Measurements from ENCODE around the gene RIMOC1. TPM values are rescaled to one million over a fixed set of nuclear protein-coding genes. Genes with fewer than 3 reads are reported as not detected.

RIMOC1 gene
- total RNA-seq, 1 donor = 31.1 TPM

DNA sequence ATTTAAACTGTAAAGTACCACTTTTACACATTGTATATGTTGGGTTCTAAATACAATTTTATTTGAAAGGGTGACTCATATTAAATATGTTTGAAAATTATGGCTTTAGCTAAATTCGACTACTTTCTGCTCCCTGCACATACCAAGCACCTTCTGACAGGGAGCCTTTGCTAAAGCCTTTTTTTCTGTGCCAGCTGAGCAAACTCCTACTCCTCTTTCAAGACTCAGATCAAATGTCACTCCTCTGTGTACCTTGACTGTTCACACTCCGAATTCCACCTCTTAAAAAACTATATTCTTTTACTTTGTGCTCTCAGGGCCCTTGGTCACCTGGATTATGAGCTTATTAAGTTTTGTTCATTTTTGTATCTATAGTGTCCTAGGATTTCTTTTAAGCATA is 27.5 kb upstream of the RIMOC1 start:
- H3K27ac ChIP-seq (ENCODE audit: low read depth, low read length) = no peak overlapping the region
- no peak overlapping the region for H3K4me3 ChIP-seq (ENCODE audit: insufficient read depth, low read length)
- no peak overlapping the region for H3K4me2 ChIP-seq (ENCODE audit: insufficient read depth, low read length)
- no peaks in the 10 kb centered on the region for H3K27me3 ChIP-seq (ENCODE audit: insufficient read depth, low read length)
- H4K20me1 ChIP-seq (ENCODE audit: insufficient read depth, low read length) = no peaks in the 10 kb centered on the region
- TF ChIP-seq CTCF (IDR thresholded peaks at IDR 0.05; ENCODE audit: extremely low read depth, low read depth, low read length) = no peak
- no peak for DNase-seq (ENCODE audit: insufficient read length, low spot score, missing footprints)
- no peak overlapping the region for H2AFZ ChIP-seq (ENCODE audit: low read length)
- H3K9me3 ChIP-seq (ENCODE audit: low read depth, low read length) = no peaks in the 10 kb centered on the region
- H3K4me1 ChIP-seq (ENCODE audit: insufficient read depth, low read length) = peaks cover 5% of the 10 kb centered on the region
- H3K79me2 ChIP-seq (ENCODE audit: insufficient read depth, low read length) = no peaks in the 10 kb centered on the region
- no peaks in the 10 kb centered on the region for H3K36me3 ChIP-seq (ENCODE audit: insufficient read depth, low read length)

GRCh38 chr5:41877408-41877807 is 26.7 kb upstream of the RIMOC1 start:
- Histone ChIP-seq H3K36me3 (ENCODE audit: insufficient read depth, low read length) (no peaks in the 10 kb centered on the region), H4K20me1 (ENCODE audit: insufficient read depth, low read length) (no peaks in the 10 kb centered on the region), H3K9me3 (ENCODE audit: low read depth, low read length) (no peaks in the 10 kb centered on the region), H3K27ac (ENCODE audit: low read depth, low read length) (no peak overlapping the region), H3K27me3 (ENCODE audit: insufficient read depth, low read length) (no peaks in the 10 kb centered on the region), H3K4me2 (ENCODE audit: insufficient read depth, low read length) (no peak overlapping the region), H3K4me1 (ENCODE audit: insufficient read depth, low read length) (no peaks in the 10 kb centered on the region), H3K79me2 (ENCODE audit: insufficient read depth, low read length) (no peaks in the 10 kb centered on the region), H2AFZ (ENCODE audit: low read length) (no peak overlapping the region), H3K4me3 (ENCODE audit: insufficient read depth, low read length) (no peak overlapping the region)
- TF ChIP-seq CTCF (IDR thresholded peaks at IDR 0.05; ENCODE audit: extremely low read depth, low read depth, low read length) = no peak
- no peak for DNase-seq (ENCODE audit: insufficient read length, low spot score, missing footprints)

GRCh38 chr5:41878173-41878572 is 26.0 kb upstream of the RIMOC1 start:
- H3K79me2 ChIP-seq (ENCODE audit: insufficient read depth, low read length) = no peaks in the 10 kb centered on the region
- no peak for DNase-seq (ENCODE audit: insufficient read length, low spot score, missing footprints)
- no peaks in the 10 kb centered on the region for H3K36me3 ChIP-seq (ENCODE audit: insufficient read depth, low read length)
- no peak overlapping the region for H3K4me2 ChIP-seq (ENCODE audit: insufficient read depth, low read length)
- no peaks in the 10 kb centered on the region for H3K27me3 ChIP-seq (ENCODE audit: insufficient read depth, low read length)
- no peaks in the 10 kb centered on the region for H4K20me1 ChIP-seq (ENCODE audit: insufficient read depth, low read length)
- H3K27ac ChIP-seq (ENCODE audit: low read depth, low read length) = no peak overlapping the region
- H2AFZ ChIP-seq (ENCODE audit: low read length) = no peak overlapping the region
- H3K4me3 ChIP-seq (ENCODE audit: insufficient read depth, low read length) = no peak overlapping the region
- TF ChIP-seq CTCF (IDR thresholded peaks at IDR 0.05; ENCODE audit: extremely low read depth, low read depth, low read length) = no peak
- H3K9me3 ChIP-seq (ENCODE audit: low read depth, low read length) = no peaks in the 10 kb centered on the region
- H3K4me1 ChIP-seq (ENCODE audit: insufficient read depth, low read length) = no peaks in the 10 kb centered on the region

- Histone ChIP-seq H2AFZ (ENCODE audit: low read length) (no peak overlapping the region), H3K9me3 (ENCODE audit: low read depth, low read length) (no peaks in the 10 kb centered on the region), H3K79me2 (ENCODE audit: insufficient read depth, low read length) (no peaks in the 10 kb centered on the region), H3K4me2 (ENCODE audit: insufficient read depth, low read length) (no peak overlapping the region), H4K20me1 (ENCODE audit: insufficient read depth, low read length) (no peaks in the 10 kb centered on the region), H3K36me3 (ENCODE audit: insufficient read depth, low read length) (no peaks in the 10 kb centered on the region), H3K27me3 (ENCODE audit: insufficient read depth, low read length) (no peaks in the 10 kb centered on the region), H3K4me3 (ENCODE audit: insufficient read depth, low read length) (no peak overlapping the region), H3K4me1 (ENCODE audit: insufficient read depth, low read length) (no peaks in the 10 kb centered on the region), H3K27ac (ENCODE audit: low read depth, low read length) (no peak overlapping the region)
- no peak for TF ChIP-seq CTCF (IDR thresholded peaks at IDR 0.05; ENCODE audit: extremely low read depth, low read depth, low read length)
- no peak for DNase-seq (ENCODE audit: insufficient read length, low spot score, missing footprints)
These were observed 25.3 kb upstream of the RIMOC1 start for GRCh38 chr5:41878643-41879478.

Data from osteoblast (primary cell).